ENCODE results near the gene SNX8. TPM values are rescaled to one million over a fixed set of nuclear protein-coding genes. Genes with fewer than 3 reads are reported as not detected.

Gene SNX8
- total RNA-seq, 2 experiments from 2014 or later, result 12.1 to 42.0 TPM

GRCh38 chr7:2275101-2275500 is 39.1 kb downstream of the SNX8 start:
- no peak overlapping the region for H2AFZ ChIP-seq (ENCODE audit: low read length)
- no TSS peak for BruUV-seq (replicated peaks)
- no peaks in the 10 kb centered on the region for H3K79me2 ChIP-seq (ENCODE audit: insufficient read depth, low read depth, low read length)
- H3K4me1 ChIP-seq (ENCODE audit: insufficient read depth, low read length, poor library complexity, severe bottlenecking), result no peaks in the 10 kb centered on the region
- peaks cover 23% of the 10 kb centered on the region for H3K36me3 ChIP-seq (ENCODE audit: insufficient read depth, low read length)
- H3K9me2 ChIP-seq (ENCODE audit: insufficient read depth, low read length), result no peaks in the 10 kb centered on the region
- DNase-seq (ENCODE audit: low spot score), result no peak
- intact Hi-C loops (cut with micrococcal nuclease; ENCODE audit: unreplicated experiment), result no loop called here
- H3K9me3 ChIP-seq (ENCODE audit: low read length), result no peaks in the 10 kb centered on the region
- no peak overlapping the region for H3K27ac ChIP-seq (ENCODE audit: low read depth, low read length, poor library complexity, severe bottlenecking)
- POLR2A ChIA-PET, result no interaction called here
- CTCF ChIA-PET (ENCODE audit: unreplicated experiment), result no interaction called here
- no peak for TF ChIP-seq EZH2phosphoT487 (IDR thresholded peaks at IDR 0.05; ENCODE audit: borderline replicate concordance, low read depth, low read length)
- TF ChIP-seq CTCF (conservative IDR thresholded peaks at IDR 0.05; ENCODE audit: low read length), result no peak
- no peaks in the 10 kb centered on the region for H4K20me1 ChIP-seq (ENCODE audit: insufficient read depth, low read length)
- no peak overlapping the region for H3K4me3 ChIP-seq (ENCODE audit: low read depth, low read length, poor library complexity, severe bottlenecking)
- no peak overlapping the region for H3K4me2 ChIP-seq (ENCODE audit: low read length)

GRCh38 chr7:2274666-2275065 is 39.6 kb downstream of the SNX8 start:
- intact Hi-C loops (cut with micrococcal nuclease; ENCODE audit: unreplicated experiment), result no loop called here
- H3K79me2 ChIP-seq (ENCODE audit: insufficient read depth, low read depth, low read length), result no peaks in the 10 kb centered on the region
- POLR2A ChIA-PET, result no interaction called here

GRCh38 chr7:2273866-2274265 is 40.4 kb downstream of the SNX8 start:
- peaks cover 23% of the 10 kb centered on the region for H3K36me3 ChIP-seq (ENCODE audit: insufficient read depth, low read length)
- no peak overlapping the region for H3K4me3 ChIP-seq (ENCODE audit: low read depth, low read length, poor library complexity, severe bottlenecking)
- no peaks in the 10 kb centered on the region for H3K79me2 ChIP-seq (ENCODE audit: insufficient read depth, low read depth, low read length)
- intact Hi-C loops (cut with micrococcal nuclease; ENCODE audit: unreplicated experiment), result no loop called here
- H3K4me1 ChIP-seq (ENCODE audit: insufficient read depth, low read length, poor library complexity, severe bottlenecking), result no peaks in the 10 kb centered on the region
- H3K9me3 ChIP-seq (ENCODE audit: low read length), result no peaks in the 10 kb centered on the region
- DNase-seq (ENCODE audit: low spot score), result no peak
- no peaks in the 10 kb centered on the region for H3K9me2 ChIP-seq (ENCODE audit: insufficient read depth, low read length)
- no peak overlapping the region for H3K27ac ChIP-seq (ENCODE audit: low read depth, low read length, poor library complexity, severe bottlenecking)
- H3K4me2 ChIP-seq (ENCODE audit: low read length), result no peak overlapping the region
- ChIA-PET POLR2A (no interaction called here), CTCF (ENCODE audit: unreplicated experiment) (no interaction called here)
- no peak overlapping the region for H2AFZ ChIP-seq (ENCODE audit: low read length)
- BruUV-seq (replicated peaks), result no TSS peak
- H4K20me1 ChIP-seq (ENCODE audit: insufficient read depth, low read length), result no peaks in the 10 kb centered on the region
- TF ChIP-seq EZH2phosphoT487 (IDR thresholded peaks at IDR 0.05; ENCODE audit: borderline replicate concordance, low read depth, low read length), result no peak
- no peak for TF ChIP-seq CTCF (conservative IDR thresholded peaks at IDR 0.05; ENCODE audit: low read length)

More at GRCh38 chr7:2274666-2275065, 39.6 kb downstream of the SNX8 start:
- Histone ChIP-seq H3K9me2 (ENCODE audit: insufficient read depth, low read length) (no peaks in the 10 kb centered on the region), H3K4me1 (ENCODE audit: insufficient read depth, low read length, poor library complexity, severe bottlenecking) (no peaks in the 10 kb centered on the region), H3K36me3 (ENCODE audit: insufficient read depth, low read length) (peaks cover 23% of the 10 kb centered on the region), H2AFZ (ENCODE audit: low read length) (no peak overlapping the region), H3K4me2 (ENCODE audit: low read length) (no peak overlapping the region), H3K9me3 (ENCODE audit: low read length) (no peaks in the 10 kb centered on the region), H3K27ac (ENCODE audit: low read depth, low read length, poor library complexity, severe bottlenecking) (no peak overlapping the region), H3K4me3 (ENCODE audit: low read depth, low read length, poor library complexity, severe bottlenecking) (no peak overlapping the region), H4K20me1 (ENCODE audit: insufficient read depth, low read length) (no peaks in the 10 kb centered on the region)
- no peak for TF ChIP-seq CTCF (conservative IDR thresholded peaks at IDR 0.05; ENCODE audit: low read length)
- TF ChIP-seq EZH2phosphoT487 (IDR thresholded peaks at IDR 0.05; ENCODE audit: borderline replicate concordance, low read depth, low read length), result no peak
- no TSS peak for BruUV-seq (replicated peaks)
- CTCF ChIA-PET (ENCODE audit: unreplicated experiment), result no interaction called here
- no peak for DNase-seq (ENCODE audit: low spot score)

Data from OCI-LY7 (cell line).